Large intestine (tissue), 3 donors: ENCODE data around the gene CAB39L. TPM values are rescaled to one million over a fixed set of nuclear protein-coding genes. Genes with fewer than 3 reads are reported as not detected.

Source experiments
- DNase-seq, 2 donors: peaks; one replicate each; pipeline versions ENCODE4 v3.0.0 to v3.0.0-alpha.2; 2013
- H3K27ac ChIP-seq: one replicate; pipeline ENCODE4 v1.5.1; 2013; ENCODE audit warnings: low read length
- H3K27me3 ChIP-seq: 2 replicates; pipeline ENCODE4 v1.6.1; 2013; ENCODE audit warnings: low read length; ENCODE audit not compliant: control insufficient read depth, insufficient read depth
- H3K36me3 ChIP-seq: 2 replicates; pipeline ENCODE4 v1.6.1; 2013; ENCODE audit warnings: low read length; ENCODE audit not compliant: control insufficient read depth, insufficient read depth
- H3K4me1 ChIP-seq: one replicate; pipeline ENCODE4 v1.6.1; 2013; ENCODE audit warnings: low read length; ENCODE audit not compliant: control insufficient read depth, insufficient read depth
- H3K4me3 ChIP-seq: one replicate; pipeline ENCODE4 v1.5.1; 2013; ENCODE audit warnings: low read length
- H3K9me3 ChIP-seq: one replicate; pipeline ENCODE4 v1.6.1; 2013; ENCODE audit warnings: mild to moderate bottlenecking, low read depth, low read length, moderate library complexity; ENCODE audit not compliant: control insufficient read depth
- WGBS: methylation state at CpG from one replicate; pipeline ENCODE4 v1.1.5; 2013; ENCODE audit warnings: low lambda C conversion rate; ENCODE audit not compliant: insufficient coverage; 5-methylcytosine and 5-hydroxymethylcytosine counted together
- polyA plus RNA-seq: library from polyadenylated mRNA; unstranded; fragments of 120-200 nt; gene quantifications from one replicate; pipeline ENCODE4 v1.2.1, GENCODE V29; 2013

Gene CAB39L
- polyA plus RNA-seq, 1 donor = 7.8 TPM

GRCh38 chr13:49373716-49374115 lies 70.1 kb downstream of the CAB39L start:
- no CpG with 5 or more reads among the region's 2 CpGs for WGBS
- no peak overlapping the region for H3K27ac ChIP-seq
- H3K27me3 ChIP-seq = no peaks in the 10 kb centered on the region

DNA sequence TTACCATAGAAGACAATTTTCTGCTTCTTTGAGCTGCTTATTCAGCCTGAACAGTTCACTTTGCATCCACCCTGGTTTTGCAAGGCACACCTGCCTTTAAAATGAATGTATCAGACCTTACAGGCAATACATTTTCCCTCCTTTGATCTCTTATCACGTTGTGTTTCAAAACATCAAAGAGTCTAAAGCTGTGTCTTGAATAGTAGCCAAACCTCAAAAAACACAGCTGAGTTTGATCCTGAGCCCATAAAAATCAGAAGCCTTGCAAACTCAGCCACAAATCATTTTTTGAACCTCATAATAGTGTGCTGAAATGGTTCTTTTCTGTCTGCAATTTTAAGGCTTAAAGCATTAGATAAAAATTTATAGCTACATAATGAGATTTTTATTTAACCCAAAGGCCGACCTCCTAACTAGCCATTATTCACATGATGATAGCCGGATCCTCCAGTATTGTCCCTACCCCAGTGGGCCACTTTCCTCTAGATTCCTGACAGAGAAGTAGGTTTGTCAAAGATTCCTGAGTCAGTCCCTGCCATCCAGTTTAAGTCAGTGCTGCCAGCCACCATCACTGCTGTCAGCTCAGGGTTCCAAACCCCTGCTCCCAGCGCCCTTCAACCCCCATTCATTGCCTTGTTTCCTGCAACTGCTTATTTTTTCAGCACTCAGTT lies 71.8 kb downstream of the CAB39L start:
- Histone ChIP-seq H3K4me3 (no peak overlapping the region), H3K27me3 (no peaks in the 10 kb centered on the region), H3K36me3 (no peaks in the 10 kb centered on the region), H3K27ac (no peak overlapping the region), H3K4me1 (no peaks in the 10 kb centered on the region), H3K9me3 (no peaks in the 10 kb centered on the region)
- peak in 1 of 2 donors; percentile 36 for DNase-seq
- 20% methylated on average over 2 of the region's 4 CpGs for WGBS

More at GRCh38 chr13:49373716-49374115, 70.1 kb downstream of the CAB39L start:
- no peaks in the 10 kb centered on the region for H3K36me3 ChIP-seq
- H3K4me3 ChIP-seq = no peak overlapping the region
- H3K4me1 ChIP-seq = no peaks in the 10 kb centered on the region
- no peaks in the 10 kb centered on the region for H3K9me3 ChIP-seq
- DNase-seq = no peak

DNA sequence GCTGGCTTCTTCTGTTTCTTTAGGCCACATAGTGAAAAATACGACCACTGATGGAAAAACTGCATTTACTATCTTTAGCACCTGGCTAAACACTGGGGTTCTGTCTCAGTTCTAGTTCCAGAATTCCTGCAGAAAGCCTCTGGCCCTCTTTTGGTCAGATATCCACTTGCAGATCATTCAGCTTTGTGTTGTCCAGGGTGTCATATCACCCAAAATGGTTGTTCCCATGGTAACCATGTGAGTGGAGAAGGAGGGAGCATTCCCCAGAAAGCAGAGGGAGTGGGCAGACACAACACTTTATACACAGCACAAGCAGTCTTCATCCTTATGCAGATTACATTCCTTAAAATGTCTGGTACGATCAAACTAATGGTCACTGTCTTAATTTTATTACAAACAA lies 73.5 kb downstream of the CAB39L start:
- DNase-seq = no peak
- Histone ChIP-seq H3K27me3 (no peaks in the 10 kb centered on the region), H3K4me1 (no peaks in the 10 kb centered on the region), H3K27ac (no peak overlapping the region), H3K4me3 (no peak overlapping the region), H3K9me3 (no peaks in the 10 kb centered on the region), H3K36me3 (no peaks in the 10 kb centered on the region)
- 100% methylated on average over 1 of the region's 2 CpGs for WGBS

DNA sequence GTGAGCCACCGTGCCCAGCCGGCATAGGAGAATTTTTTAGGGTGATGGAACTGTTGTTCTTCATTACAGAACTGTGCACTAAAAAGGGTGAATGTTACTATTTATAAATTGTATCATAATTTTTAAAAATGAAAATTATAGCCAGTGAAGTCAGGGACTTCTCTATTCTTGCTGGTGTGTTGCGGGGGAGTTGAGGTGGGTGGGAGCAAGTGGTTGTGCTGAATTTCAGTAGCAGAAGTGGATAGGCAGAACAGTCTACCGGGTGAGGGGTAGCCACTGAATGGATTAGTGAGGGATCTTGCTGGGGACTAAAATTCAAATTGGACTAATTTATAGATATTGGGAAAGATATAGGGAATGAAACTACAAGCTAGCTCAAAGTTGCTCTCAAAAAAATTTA lies 74.0 kb downstream of the CAB39L start:
- H3K27ac ChIP-seq = no peak overlapping the region
- WGBS = no CpG with 5 or more reads among the region's 4 CpGs

GRCh38 chr13:49368688-49369087 lies 75.2 kb downstream of the CAB39L start:
- DNase-seq = no peak
- Histone ChIP-seq H3K27me3 (no peaks in the 10 kb centered on the region), H3K27ac (no peak overlapping the region), H3K36me3 (no peaks in the 10 kb centered on the region), H3K9me3 (peaks cover 1% of the 10 kb centered on the region), H3K4me1 (no peaks in the 10 kb centered on the region), H3K4me3 (no peak overlapping the region)
- 100% methylated on average over 2 of the region's 2 CpGs for WGBS

More for the DNA sequence above, 74.0 kb downstream of the CAB39L start:
- H3K4me1 ChIP-seq = no peaks in the 10 kb centered on the region
- H3K27me3 ChIP-seq = no peaks in the 10 kb centered on the region
- DNase-seq = no peak
- no peaks in the 10 kb centered on the region for H3K36me3 ChIP-seq
- no peaks in the 10 kb centered on the region for H3K9me3 ChIP-seq
- H3K4me3 ChIP-seq = no peak overlapping the region

DNA sequence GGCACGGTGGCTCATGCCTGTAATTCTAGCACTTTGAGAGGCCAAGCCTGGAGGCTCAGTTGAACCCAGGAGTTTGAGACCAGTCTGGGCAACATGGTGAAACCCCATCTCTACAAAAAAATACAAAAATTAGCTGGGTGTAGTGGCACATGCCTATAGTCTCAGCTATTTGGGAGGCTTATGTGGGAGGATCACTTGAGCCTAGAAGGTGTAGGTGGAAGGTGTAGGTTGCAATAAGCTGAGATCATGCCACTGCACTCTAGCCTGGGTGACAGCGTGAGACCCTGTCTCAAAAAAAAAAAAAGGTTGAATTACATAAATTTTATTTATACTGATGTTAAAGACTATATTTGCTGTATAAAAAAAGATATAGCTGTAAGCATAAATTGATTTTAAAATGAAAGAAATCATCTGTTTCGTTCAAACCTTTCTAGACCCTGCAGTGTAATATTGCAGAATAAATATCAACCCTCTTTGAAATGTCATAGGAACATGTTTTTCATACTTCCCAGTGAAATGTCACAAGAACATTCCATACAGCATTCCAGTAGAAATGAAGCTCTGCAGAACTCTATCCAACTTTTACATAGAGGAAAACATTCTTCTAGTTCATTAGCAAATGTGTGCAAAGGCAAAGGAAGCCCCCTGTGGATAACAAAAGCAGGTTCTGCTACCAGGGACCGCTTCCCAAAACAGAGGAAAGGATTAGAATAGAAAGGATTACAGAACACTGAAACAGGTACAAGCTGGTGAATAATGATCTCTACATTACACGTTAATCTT lies 76.0 kb downstream of the CAB39L start:
- Histone ChIP-seq H3K27me3 (no peaks in the 10 kb centered on the region), H3K27ac (no peak overlapping the region), H3K4me3 (no peak overlapping the region), H3K4me1 (no peaks in the 10 kb centered on the region), H3K9me3 (peaks cover 4% of the 10 kb centered on the region), H3K36me3 (no peaks in the 10 kb centered on the region)
- DNase-seq = no peak
- no CpG with 5 or more reads among the region's 5 CpGs for WGBS

GRCh38 chr13:49366841-49367240 lies 77.0 kb downstream of the CAB39L start:
- Histone ChIP-seq H3K4me3 (no peak overlapping the region), H3K27ac (no peak overlapping the region), H3K36me3 (no peaks in the 10 kb centered on the region), H3K4me1 (no peaks in the 10 kb centered on the region), H3K27me3 (no peaks in the 10 kb centered on the region), H3K9me3 (peaks cover 4% of the 10 kb centered on the region)
- WGBS = no CpG with 5 or more reads among the region's 2 CpGs
- no peak for DNase-seq

DNA sequence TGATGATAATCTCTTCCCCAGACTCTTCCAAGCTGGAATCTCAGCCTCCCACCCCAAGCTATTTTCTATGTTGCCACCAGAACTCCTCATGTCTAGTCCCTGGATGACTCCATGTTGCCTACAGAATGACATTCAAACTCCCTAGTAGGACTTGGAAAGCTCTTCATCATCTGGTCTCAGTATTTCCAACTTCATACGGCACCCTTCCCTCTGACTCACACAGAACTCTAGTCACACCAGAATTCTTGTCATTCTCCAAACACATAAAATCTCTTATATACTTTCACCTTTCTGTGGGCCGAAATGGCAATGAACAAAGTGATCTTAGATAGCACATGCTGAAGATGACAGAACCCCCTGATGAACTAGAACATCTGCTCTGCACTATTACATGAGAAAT lies 86.2 kb downstream of the CAB39L start:
- no peak overlapping the region for H3K27ac ChIP-seq
- no peak overlapping the region for H3K4me3 ChIP-seq
- 80% methylated on average over 2 of the region's 2 CpGs for whole genome bisulfite sequencing

GRCh38 chr13:49356223-49356622 lies 87.6 kb downstream of the CAB39L start:
- no peak overlapping the region for H3K27ac ChIP-seq
- H3K27me3 ChIP-seq = no peaks in the 10 kb centered on the region
- H3K36me3 ChIP-seq = no peaks in the 10 kb centered on the region
- DNase-seq = no peak
- no peak overlapping the region for H3K4me3 ChIP-seq
- H3K9me3 ChIP-seq = peaks cover 7% of the 10 kb centered on the region
- no peaks in the 10 kb centered on the region for H3K4me1 ChIP-seq

More for the DNA sequence above, 86.2 kb downstream of the CAB39L start:
- Histone ChIP-seq H3K27me3 (no peaks in the 10 kb centered on the region), H3K4me1 (no peaks in the 10 kb centered on the region), H3K9me3 (peaks cover 7% of the 10 kb centered on the region), H3K36me3 (no peaks in the 10 kb centered on the region)
- no peak for DNase-seq

- Histone ChIP-seq H3K4me1 (no peaks in the 10 kb centered on the region), H3K4me3 (no peak overlapping the region), H3K9me3 (peaks cover 7% of the 10 kb centered on the region), H3K27me3 (no peaks in the 10 kb centered on the region), H3K27ac (no peak overlapping the region), H3K36me3 (no peaks in the 10 kb centered on the region)
- DNase-seq = no peak
- no CpG with 5 or more reads among the region's 1 CpG for WGBS
Observed at GRCh38 chr13:49354719-49355118, 89.1 kb downstream of the CAB39L start.
